ENCODE measurements around the gene MED9. TPM values are rescaled to one million over a fixed set of nuclear protein-coding genes. Genes with fewer than 3 reads are reported as not detected.

Gene MED9
- total and polyA plus RNA-seq, 10 of the 15 experiments (the other 5 are each of a cell fraction or from before 2014, with no cell fraction given), result 1.5 to 22.4 (median 14.8) TPM

GRCh38 chr17:17448076-17448475 lies 28.7 kb upstream of the MED9 start:
- FAIRE-seq, result no peak
- 10% methylated on average over 5 of the region's 5 CpGs for WGBS (ENCODE audit: insufficient coverage, insufficient replicate concordance, low lambda C conversion rate, missing lambda C conversion rate)
- RAD21 ChIA-PET (ENCODE audit: unreplicated experiment), result no interaction called here
- H3K36me3 ChIP-seq (ENCODE audit: control insufficient read depth in 2 of 2, insufficient read depth in 2 of 2, low read length in 1 of 2), result no peaks in the 10 kb centered on the region
- H3K27ac ChIP-seq (ENCODE audit: control insufficient read depth, insufficient read depth), result no peak overlapping the region
- DNase-seq (ENCODE audit: low read depth, low spot score), result no peak
- intact Hi-C loops (cut with micrococcal nuclease; ENCODE audit: unreplicated experiment), result no loop called here
- no peak overlapping the region for H3K4me3 ChIP-seq
- peaks cover 2 to 4% of the 10 kb centered on the region in 2 experiments; a peak in 1 of 4 replicates for H3K27me3 ChIP-seq (replicated peaks in 1 of 2; ENCODE audit: control insufficient read depth in 2 of 2, insufficient read depth in 2 of 2, low read length in 1 of 2)
- no peaks in the 10 kb centered on the region for H3K9me3 ChIP-seq (replicated peaks; ENCODE audit: control insufficient read depth, insufficient read depth, low read length)
- TF ChIP-seq NFXL1 (IDR thresholded peaks at IDR 0.05; ENCODE audit: borderline replicate concordance) (no peak), PBX3 (IDR thresholded peaks at IDR 0.05; ENCODE audit: insufficient replicate concordance, low read depth, low read length) (no peak), CUX1 (IDR thresholded peaks at IDR 0.05; ENCODE audit: insufficient replicate concordance, low read depth, low read length) (no peak), ATF2 (IDR thresholded peaks at IDR 0.05; ENCODE audit: low read length) (no peak), ZNF592 (IDR thresholded peaks at IDR 0.05) (no peak), RAD51 (IDR thresholded peaks at IDR 0.05) (no peak)
- POLR2A ChIA-PET, result no interaction called here
- no peak overlapping the region for H3K4me2 ChIP-seq (ENCODE audit: control insufficient read depth, insufficient read depth)
- H3K4me1 ChIP-seq (ENCODE audit: control insufficient read depth, insufficient read depth, low read length), result no peaks in the 10 kb centered on the region
- CTCF ChIA-PET, result no interaction called here
- in situ Hi-C loops (cut with MboI), result no loop called here
- H4K20me1 ChIP-seq (ENCODE audit: control insufficient read depth, insufficient read depth), result no peaks in the 10 kb centered on the region
- H3K79me2 ChIP-seq (ENCODE audit: control insufficient read depth, insufficient read depth, low read length), result no peaks in the 10 kb centered on the region
- H2AFZ ChIP-seq (ENCODE audit: control insufficient read depth, low read depth, low read length), result no peak overlapping the region
- BruUV-seq (replicated peaks), result no TSS peak
- no peak overlapping the region for H3K9ac ChIP-seq (ENCODE audit: control insufficient read depth, insufficient read depth, low read length)
- SMC1A ChIA-PET (ENCODE audit: uncharacterized antibody, unreplicated experiment), result no interaction called here
- no peak for ATAC-seq
